DND-41 (cell line): Measurements from ENCODE around the gene ARID3A.

Experiments
- ATAC-seq: fragments of 200-7000 bp; cut with Tn5 transposase; 3 replicates; pipeline ENCODE4 v1.9.1; 2021; ENCODE audit warnings: low read depth; ENCODE audit not compliant: insufficient read depth
- DNase-seq: peaks from one replicate; pipeline ENCODE4 v3.0.0-alpha.2; 2020
- H2AFZ ChIP-seq: 2 replicates; pipeline ENCODE4 v1.6.0; 2012; ENCODE audit warnings: low read depth, low read length
- H3K27ac ChIP-seq: 2 replicates; pipeline ENCODE4 v1.5.1; 2012; ENCODE audit warnings: low read length, inconsistent platforms
- H3K27me3 ChIP-seq: fragments of 200-600 bp; sonication (generic); 2 replicates; pipeline ENCODE4 v1.6.0; 2012; ENCODE audit warnings: low read length, mild to moderate bottlenecking, inconsistent platforms; ENCODE audit not compliant: insufficient read depth, poor library complexity
- H3K36me3 ChIP-seq: 2 replicates; pipeline ENCODE4 v1.5.1; 2012; ENCODE audit warnings: low read length, inconsistent platforms; ENCODE audit not compliant: insufficient read depth
- H3K4me1 ChIP-seq: 2 replicates; pipeline ENCODE4 v1.5.1; 2012; ENCODE audit warnings: mild to moderate bottlenecking, low read length; ENCODE audit not compliant: insufficient read depth
- H3K4me2 ChIP-seq: 2 replicates; pipeline ENCODE4 v1.6.0; 2012; ENCODE audit warnings: mild to moderate bottlenecking, moderate library complexity, low read length, inconsistent platforms; ENCODE audit not compliant: insufficient read depth
- H3K4me3 ChIP-seq, 2 experiments: fragments of 200-600 bp in 1 of 2; shearing (Covaris generic) in 1 of 2; 2 replicates each; pipeline ENCODE4 v1.5.1; 2012 to 2016; ENCODE audit warnings: inconsistent platforms in 2 of 2, low read length in 2 of 2, mild to moderate bottlenecking in 2 of 2, low read depth in 1 of 2, moderate library complexity in 1 of 2
- H3K79me2 ChIP-seq: 2 replicates; pipeline ENCODE4 v1.6.0; 2012; ENCODE audit warnings: low read length, inconsistent platforms; ENCODE audit not compliant: insufficient read depth
- H3K9ac ChIP-seq: 2 replicates; pipeline ENCODE4 v1.6.0; 2012; ENCODE audit warnings: low read depth, mild to moderate bottlenecking, inconsistent platforms, low read length, moderate library complexity
- H3K9me3 ChIP-seq: 2 replicates; pipeline ENCODE4 v1.5.1; 2012; ENCODE audit warnings: low read length, moderate library complexity, mild to moderate bottlenecking, inconsistent platforms; ENCODE audit not compliant: insufficient read depth, severe bottlenecking
- H4K20me1 ChIP-seq: 2 replicates; pipeline ENCODE4 v1.6.0; 2012; ENCODE audit warnings: low read length; ENCODE audit not compliant: insufficient read depth
- EZH2 ChIP-seq: IDR thresholded peaks from 3 replicates; pipeline ENCODE4 v1.6.1; 2012; ENCODE audit warnings: borderline replicate concordance, low read depth, mild to moderate bottlenecking, moderate library complexity, low read length, inconsistent platforms; ENCODE audit not compliant: severe bottlenecking
- TF ChIP-seq, protein P1 (sequence below): IDR thresholded peaks from 2 replicates; pipeline ENCODE4 v1.5.1; 2012; ENCODE audit warnings: borderline replicate concordance, low read length, moderate library complexity, mild to moderate bottlenecking; ENCODE audit not compliant: poor library complexity, severe bottlenecking; ENCODE audit errors: extremely low read depth

Gene ARID3A

GRCh38 chr19:896999-897398, 28.8 kb upstream of the ARID3A start:
- Histone ChIP-seq H2AFZ (no peak overlapping the region), H3K27ac (no peak overlapping the region), H3K4me2 (no peak overlapping the region), H3K36me3 (peaks cover 29% of the 10 kb centered on the region), H3K9me3 (no peaks in the 10 kb centered on the region), H3K4me1 (peaks cover 15% of the 10 kb centered on the region), H3K27me3 (no peaks in the 10 kb centered on the region), H3K4me3 (no peak overlapping the region), H3K9ac (no peak overlapping the region), H3K79me2 (peaks cover 6% of the 10 kb centered on the region), H4K20me1 (peaks cover 7% of the 10 kb centered on the region; the same call in 1 of the 2 replicates)
- DNase-seq, result no peak
- no peak for TF ChIP-seq EZH2
- TF ChIP-seq, protein P1, sequence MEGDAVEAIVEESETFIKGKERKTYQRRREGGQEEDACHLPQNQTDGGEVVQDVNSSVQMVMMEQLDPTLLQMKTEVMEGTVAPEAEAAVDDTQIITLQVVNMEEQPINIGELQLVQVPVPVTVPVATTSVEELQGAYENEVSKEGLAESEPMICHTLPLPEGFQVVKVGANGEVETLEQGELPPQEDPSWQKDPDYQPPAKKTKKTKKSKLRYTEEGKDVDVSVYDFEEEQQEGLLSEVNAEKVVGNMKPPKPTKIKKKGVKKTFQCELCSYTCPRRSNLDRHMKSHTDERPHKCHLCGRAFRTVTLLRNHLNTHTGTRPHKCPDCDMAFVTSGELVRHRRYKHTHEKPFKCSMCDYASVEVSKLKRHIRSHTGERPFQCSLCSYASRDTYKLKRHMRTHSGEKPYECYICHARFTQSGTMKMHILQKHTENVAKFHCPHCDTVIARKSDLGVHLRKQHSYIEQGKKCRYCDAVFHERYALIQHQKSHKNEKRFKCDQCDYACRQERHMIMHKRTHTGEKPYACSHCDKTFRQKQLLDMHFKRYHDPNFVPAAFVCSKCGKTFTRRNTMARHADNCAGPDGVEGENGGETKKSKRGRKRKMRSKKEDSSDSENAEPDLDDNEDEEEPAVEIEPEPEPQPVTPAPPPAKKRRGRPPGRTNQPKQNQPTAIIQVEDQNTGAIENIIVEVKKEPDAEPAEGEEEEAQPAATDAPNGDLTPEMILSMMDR, result no peak
- ATAC-seq, result no peak

- no peak for TF ChIP-seq EZH2
- TF ChIP-seq, protein P1, result no peak
- no peak overlapping the region for H2AFZ ChIP-seq
- H3K9ac ChIP-seq, result no peak overlapping the region
- H3K4me3 ChIP-seq, result no peak overlapping the region
- ATAC-seq, result no peak
- H3K79me2 ChIP-seq, result peaks cover under 1% of the 10 kb centered on the region
- no peak overlapping the region for H3K27ac ChIP-seq
- H3K27me3 ChIP-seq, result no peaks in the 10 kb centered on the region
- H4K20me1 ChIP-seq, result peaks cover 9% of the 10 kb centered on the region; the same call in 1 of the 2 replicates
- no peaks in the 10 kb centered on the region for H3K9me3 ChIP-seq
- peaks cover 12% of the 10 kb centered on the region for H3K4me1 ChIP-seq
- H3K4me2 ChIP-seq, result no peak overlapping the region
- no peak for DNase-seq
- H3K36me3 ChIP-seq, result peaks cover 31% of the 10 kb centered on the region
These were observed 28.3 kb upstream of the ARID3A start for GRCh38 chr19:897442-898039.

- Histone ChIP-seq H3K4me1 (peaks cover 8% of the 10 kb centered on the region), H3K9ac (no peak overlapping the region), H2AFZ (no peak overlapping the region), H3K27me3 (no peaks in the 10 kb centered on the region), H3K9me3 (no peaks in the 10 kb centered on the region), H3K4me2 (no peak overlapping the region), H3K36me3 (peaks cover 31% of the 10 kb centered on the region), H3K79me2 (no peaks in the 10 kb centered on the region), H4K20me1 (peaks cover 9% of the 10 kb centered on the region; the same call in 1 of the 2 replicates), H3K27ac (no peak overlapping the region), H3K4me3 (no peak overlapping the region)
- TF ChIP-seq EZH2, result no peak
- TF ChIP-seq, protein P1, result no peak
- no peak for DNase-seq
- ATAC-seq, result no peak
These were observed 27.2 kb upstream of the ARID3A start for GRCh38 chr19:898663-899062.
